Measurements from ENCODE around the gene TOMM20. TPM values are rescaled to one million over a fixed set of nuclear protein-coding genes. Genes with fewer than 3 reads are reported as not detected.
"Not testable (repeated sequence)": the region's sequence is repeated elsewhere in the genome, so short reads cannot be mapped to it uniquely, and the experiment has no call there.

Gene TOMM20
- total and polyA plus RNA-seq, 8 donors, result 21.4 to 145 (median 68.2) TPM

GRCh38 chr1:235101558-235102258 is 26.9 kb downstream of the TOMM20 start:
- DNase-seq, result no peak
- Histone ChIP-seq H3K27ac (no peak overlapping the region), H3K27me3 (no peaks in the 10 kb centered on the region), H3K4me1 (peaks cover 9 to 15% (median 10%) of the 10 kb centered on the region in 4 donors), H3K36me3 (no peaks in the 10 kb centered on the region), H3K4me3 (no peak overlapping the region), H3K9me3 (no peaks in the 10 kb centered on the region)
- WGBS, 5 donors, result 80 to 89% (median 85%) methylated on average over 4 to 5 of the region's 5 CpGs
- TF ChIP-seq CTCF (IDR thresholded peaks at IDR 0.05) (no peak), POLR2AphosphoS5 (IDR thresholded peaks at IDR 0.05) (no peak), EP300 (IDR thresholded peaks at IDR 0.05) (no peak), POLR2A (IDR thresholded peaks at IDR 0.05) (no peak)
- intact Hi-C loops (cut with DNase I; ENCODE audit: low total_unique reads), result loop anchor here (10.0 kb wide), 1 partner anchor 313 kb away; no protein-coding TSS in a partner anchor

GRCh38 chr1:235100194-235100772 is 28.4 kb downstream of the TOMM20 start:
- no peak overlapping the region for H3K4me3 ChIP-seq
- no peaks in the 10 kb centered on the region for H3K36me3 ChIP-seq
- H3K27me3 ChIP-seq, result no peaks in the 10 kb centered on the region
- WGBS, 5 donors, result 58 to 77% (median 75%) methylated on average over 13 of the region's 13 CpGs
- no peak for DNase-seq
- TF ChIP-seq POLR2A (IDR thresholded peaks at IDR 0.05) (no peak), CTCF (IDR thresholded peaks at IDR 0.05) (no peak), POLR2AphosphoS5 (IDR thresholded peaks at IDR 0.05) (no peak), EP300 (IDR thresholded peaks at IDR 0.05) (no peak)
- peaks cover 9 to 15% (median 10%) of the 10 kb centered on the region in 4 donors for H3K4me1 ChIP-seq
- no peaks in the 10 kb centered on the region for H3K9me3 ChIP-seq
- intact Hi-C loops (cut with DNase I; ENCODE audit: low total_unique reads), result loop anchor here (10.0 kb wide), 1 partner anchor 315 kb away; no protein-coding TSS in a partner anchor
- no peak overlapping the region for H3K27ac ChIP-seq

GRCh38 chr1:235098991-235099390 is 29.6 kb downstream of the TOMM20 start:
- Histone ChIP-seq H3K9me3 (no peaks in the 10 kb centered on the region), H3K4me1 (peaks cover 0 to 7% (median 4%) of the 10 kb centered on the region in 4 donors), H3K27me3 (no peaks in the 10 kb centered on the region), H3K36me3 (no peaks in the 10 kb centered on the region), H3K4me3 (no peak overlapping the region), H3K27ac (no peak overlapping the region)
- no peak for DNase-seq
- intact Hi-C loops (cut with DNase I; ENCODE audit: low total_unique reads), result no loop called here
- TF ChIP-seq POLR2A (IDR thresholded peaks at IDR 0.05) (no peak), EP300 (IDR thresholded peaks at IDR 0.05) (no peak), CTCF (IDR thresholded peaks at IDR 0.05) (no peak), POLR2AphosphoS5 (IDR thresholded peaks at IDR 0.05) (no peak)
- 93 to 96% (median 95%) methylated on average over 9 of the region's 9 CpGs for WGBS, 5 donors

- H3K4me1 ChIP-seq, result peaks cover 2 to 7% (median 3%) of the 10 kb centered on the region in 4 donors
- 76 to 87% (median 83%) methylated on average over 6 of the region's 6 CpGs for WGBS, 5 donors
- no peaks in the 10 kb centered on the region for H3K27me3 ChIP-seq
- intact Hi-C loops (cut with DNase I; ENCODE audit: low total_unique reads), result no loop called here
- H3K4me3 ChIP-seq, result no peak overlapping the region
- no peak for TF ChIP-seq CTCF (IDR thresholded peaks at IDR 0.05)
- no peak for TF ChIP-seq POLR2A (IDR thresholded peaks at IDR 0.05)
- no peak for TF ChIP-seq EP300 (IDR thresholded peaks at IDR 0.05)
- TF ChIP-seq POLR2AphosphoS5 (IDR thresholded peaks at IDR 0.05), result no peak
- no peak overlapping the region for H3K27ac ChIP-seq
- H3K36me3 ChIP-seq, result no peaks in the 10 kb centered on the region
- H3K9me3 ChIP-seq, result no peaks in the 10 kb centered on the region
- no peak for DNase-seq
Measured at GRCh38 chr1:235098547-235098946, 30.1 kb downstream of the TOMM20 start.

- H3K4me3 ChIP-seq; H3K27me3 ChIP-seq; H3K27ac ChIP-seq; H3K9me3 ChIP-seq; H3K36me3 ChIP-seq; DNase-seq; intact Hi-C loops (cut with DNase I; ENCODE audit: low total_unique reads): not testable (repeated sequence)
- peaks cover 8 to 13% (median 10%) of the 10 kb centered on the region in 4 donors for H3K4me1 ChIP-seq
- WGBS, 5 donors, result 85 to 95% (median 90%) methylated on average over 14 of the region's 14 CpGs
Measured at GRCh38 chr1:235097501-235097900, 31.1 kb downstream of the TOMM20 start.
